Placental pericyte (primary cell): ENCODE data around the gene CIITA. TPM values are rescaled to one million over a fixed set of nuclear protein-coding genes. Genes with fewer than 3 reads are reported as not detected.

Source experiments
- total RNA-seq: library from RNA; depleted of rRNA; stranded (reverse); fragments of >200 nt; gene quantifications from 2 replicates; pipeline ENCODE4 v1.2.3, GENCODE V29; 2012

CIITA gene
- total RNA-seq: 0.43 TPM in 1 of 2 replicates, not detected in the other

GRCh38 chr16:10876799-10877341 is at the start of gene CIITA:
CIITA (plus strand) TSS chr16:10877202; CDS start chr16:10877331, 129 bp downstream.

GRCh38 chr16:10942352-10943063 is 65.5 kb downstream of the CIITA start, which contains the start of gene DEXI:
DEXI (minus strand) TSS chr16:10942468; CDS start chr16:10942005, 463 bp downstream.

GRCh38 chr16:10944249-10945064 is 67.5 kb downstream of the CIITA start, which contains the start of gene CLEC16A:
CLEC16A (plus strand) TSS chr16:10944564; CDS start chr16:10944718, 154 bp downstream.

Other genes with a start within 250 kb of the CIITA start
- gene TEKT5, start 182.3 kb upstream of the CIITA start, total RNA-seq: under 0.01 TPM in 1 of 2 replicates, not detected in the other
- 18.8 and 25.2 TPM in 2 replicates for gene NUBP1, start 133.4 kb upstream of the CIITA start, total RNA-seq
- not detected in 2 replicates for gene TVP23A, start 58.4 kb upstream of the CIITA start, total RNA-seq
- gene DEXI, start 65.3 kb downstream of the CIITA start, total RNA-seq: 40.7 and 51.1 TPM in 2 replicates
- 27.1 and 30.4 TPM in 2 replicates for gene CLEC16A, start 67.4 kb downstream of the CIITA start, total RNA-seq